Measurements from ENCODE around the gene TBC1D13. TPM values are rescaled to one million over a fixed set of nuclear protein-coding genes. Genes with fewer than 3 reads are reported as not detected.

Gene TBC1D13
- total and polyA plus RNA-seq, 2 of the 4 experiments (the other 2 are of a cell fraction) = 9.1 to 26.4 TPM

DNA sequence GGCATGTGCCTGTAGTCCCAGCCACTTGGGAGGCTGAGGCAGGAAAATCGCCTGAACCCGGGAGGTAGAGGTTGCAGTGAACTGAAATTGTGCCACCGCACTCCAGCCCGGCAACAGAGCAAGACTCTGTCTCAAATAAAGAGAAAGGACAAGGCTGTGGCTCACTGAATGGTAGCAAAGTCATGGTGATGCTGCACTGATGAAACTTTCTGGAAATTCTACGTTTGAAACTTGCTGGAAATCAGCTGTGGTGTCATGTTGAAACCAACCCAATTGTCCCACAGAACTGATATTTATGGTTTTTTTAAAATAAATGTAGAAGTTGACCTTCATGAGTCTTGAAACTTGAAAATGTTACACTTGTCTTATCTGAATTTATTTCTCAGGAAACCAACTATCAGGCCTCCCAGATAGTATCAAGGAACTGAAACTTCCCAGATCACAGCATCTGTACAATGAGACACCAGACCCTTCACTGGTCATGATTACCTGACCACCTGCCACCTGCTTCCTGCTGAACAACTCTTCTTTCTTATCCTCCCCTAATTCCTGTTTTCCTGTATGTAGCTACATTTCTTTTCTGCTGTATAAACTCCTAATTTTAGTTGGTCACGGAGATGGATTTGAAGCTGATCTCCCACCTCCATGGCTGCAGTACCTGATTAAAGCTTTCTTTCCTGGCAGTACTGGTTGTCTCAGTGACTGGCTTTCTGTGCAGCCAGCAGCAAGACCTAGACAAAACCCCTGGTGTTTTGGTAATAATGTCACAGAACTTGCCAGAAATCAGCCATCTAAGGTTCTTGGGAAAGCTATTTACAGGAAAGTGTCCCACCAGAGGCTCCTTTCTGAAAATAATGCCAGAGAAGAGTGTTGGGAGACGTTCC lies 5.6 kb upstream of the TBC1D13 start:
- Histone ChIP-seq H3K27me3 (ENCODE audit: control insufficient read depth, insufficient read depth, low read length) (no peaks in the 10 kb centered on the region), H3K23ac (ENCODE audit: low read depth, low read length) (no peak overlapping the region), H4K91ac (ENCODE audit: insufficient read depth, low read depth, low read length) (no peak overlapping the region), H4K8ac (ENCODE audit: low read depth in 2 of 2, low read length in 2 of 2) (no peak overlapping the region), H3K4me2 (ENCODE audit: low read depth, low read length) (no peak overlapping the region), H3K9me3 (ENCODE audit: control insufficient read depth, insufficient read depth, low read length) (no peaks in the 10 kb centered on the region; the same call in 1 of the 2 replicates), H4K5ac (ENCODE audit: low read depth, low read length) (no peak overlapping the region), H3K4me1 (ENCODE audit: control insufficient read depth, insufficient read depth, low read length) (peaks cover 5% of the 10 kb centered on the region; the same call in 1 of the 2 replicates), H2AFZ (replicated peaks; ENCODE audit: low read length, poor library complexity) (no peak overlapping the region), H2BK15ac (ENCODE audit: low read depth, low read length) (no peak overlapping the region), H3K9me1 (ENCODE audit: insufficient read depth, low read length) (no peaks in the 10 kb centered on the region; the same call in 1 of the 2 replicates), H2AK5ac (ENCODE audit: low read depth, low read length) (no peak overlapping the region), H3K79me1 (ENCODE audit: low read depth in 1 of 2, low read length in 2 of 2) (no peaks in the 10 kb centered on the region), H2BK20ac (ENCODE audit: low read depth, low read length) (no peak overlapping the region), H3K4me3 (ENCODE audit: insufficient read depth, low read depth, low read length) (no peak overlapping the region), H3K27ac (ENCODE audit: insufficient read depth, low read length) (no peak overlapping the region), H2BK5ac (ENCODE audit: low read depth, low read length, poor library complexity, severe bottlenecking) (no peak overlapping the region), H2AK9ac (replicated peaks; ENCODE audit: low read depth, low read length, poor library complexity) (no peak overlapping the region), H3K9ac (ENCODE audit: low read depth, low read length) (no peak overlapping the region), H3K18ac (ENCODE audit: low read depth, low read length) (no peak overlapping the region), H3K4ac (ENCODE audit: low read depth, low read length) (no peak overlapping the region), H2BK120ac (ENCODE audit: low read depth, low read length) (no peak overlapping the region), H3K36me3 (ENCODE audit: control insufficient read depth, insufficient read depth, low read length) (no peaks in the 10 kb centered on the region), H3K14ac (replicated peaks; ENCODE audit: low read depth, low read length) (no peak overlapping the region), H4K20me1 (ENCODE audit: insufficient read depth, low read length) (no peaks in the 10 kb centered on the region), H3K56ac (ENCODE audit: extremely low read depth, insufficient read depth, low read length) (no peak overlapping the region)
- in situ Hi-C loops (cut with MboI; ENCODE audit: low sequenced_read_pairs) (no loop called here), intact Hi-C loops (cut with micrococcal nuclease) (no loop called here), dilution Hi-C loops (cut with HindIII; ENCODE audit: low sequenced_read_pairs, unreplicated experiment) (no loop called here)
- TF ChIP-seq RCOR1 (IDR thresholded peaks at IDR 0.05; ENCODE audit: insufficient replicate concordance, low read length) = no peak
- no peak for TF ChIP-seq FOS (IDR thresholded peaks at IDR 0.05; ENCODE audit: low read depth, low read length)
- no peak for TF ChIP-seq CEBPB (IDR thresholded peaks at IDR 0.05; ENCODE audit: low read depth, low read length)
- TF ChIP-seq CHD1 (IDR thresholded peaks at IDR 0.05; ENCODE audit: low read depth, low read length) = no peak
- no peak for TF ChIP-seq MXI1 (IDR thresholded peaks at IDR 0.05; ENCODE audit: borderline replicate concordance, low read depth, low read length)
- no peak for TF ChIP-seq RAD21 (IDR thresholded peaks at IDR 0.05; ENCODE audit: low read length)
- no peak for TF ChIP-seq BHLHE40 (IDR thresholded peaks at IDR 0.05; ENCODE audit: low read depth, low read length)
- no peak for TF ChIP-seq ELK1 (IDR thresholded peaks at IDR 0.05; ENCODE audit: borderline replicate concordance, low read depth, low read length)
- no peak for TF ChIP-seq MAZ (IDR thresholded peaks at IDR 0.05; ENCODE audit: borderline replicate concordance, low read depth, low read length)
- TF ChIP-seq RFX5 (IDR thresholded peaks at IDR 0.05; ENCODE audit: low read depth, low read length) = no peak
- TF ChIP-seq NFE2L2 (IDR thresholded peaks at IDR 0.05; ENCODE audit: low read depth, low read length) = no peak
- no peak for TF ChIP-seq SMC3 (IDR thresholded peaks at IDR 0.05; ENCODE audit: low read depth, low read length)
- TF ChIP-seq POLR2A (IDR thresholded peaks at IDR 0.05; ENCODE audit: low read depth, low read length) = no peak
- TF ChIP-seq USF2 (IDR thresholded peaks at IDR 0.05; ENCODE audit: low read depth, low read length) = no peak
- TF ChIP-seq CTCF (conservative IDR thresholded peaks at IDR 0.05; ENCODE audit: low read depth, low read length) = no peak
- 90% methylated on average over 4 of the region's 7 CpGs; no CpG with 5 or more reads in 1 of the 2 experiments for WGBS, 2 experiments (ENCODE audit: extremely low coverage in 2 of 2, insufficient read length in 1 of 2)
- no TSS peak for BruUV-seq (replicated peaks)
- DNase-seq (no peak), ATAC-seq (ENCODE audit: low read depth) (no peak)
- ChIA-PET POLR2A (ENCODE audit: unreplicated experiment) (no interaction called here), CTCF (interaction anchor here (1.2 to 1.7 kb wide), 2 partner anchors 9 to 10 kb away, joined by 3 to 4 read pairs; partner anchors contain the start of gene ZER1)

Measured in IMR-90 (cell line).